ENCODE data around the gene CHEK2.
"Not testable (repeated sequence)": the region's sequence is repeated elsewhere in the genome, so short reads cannot be mapped to it uniquely, and the experiment has no call there.

CHEK2 gene

DNA sequence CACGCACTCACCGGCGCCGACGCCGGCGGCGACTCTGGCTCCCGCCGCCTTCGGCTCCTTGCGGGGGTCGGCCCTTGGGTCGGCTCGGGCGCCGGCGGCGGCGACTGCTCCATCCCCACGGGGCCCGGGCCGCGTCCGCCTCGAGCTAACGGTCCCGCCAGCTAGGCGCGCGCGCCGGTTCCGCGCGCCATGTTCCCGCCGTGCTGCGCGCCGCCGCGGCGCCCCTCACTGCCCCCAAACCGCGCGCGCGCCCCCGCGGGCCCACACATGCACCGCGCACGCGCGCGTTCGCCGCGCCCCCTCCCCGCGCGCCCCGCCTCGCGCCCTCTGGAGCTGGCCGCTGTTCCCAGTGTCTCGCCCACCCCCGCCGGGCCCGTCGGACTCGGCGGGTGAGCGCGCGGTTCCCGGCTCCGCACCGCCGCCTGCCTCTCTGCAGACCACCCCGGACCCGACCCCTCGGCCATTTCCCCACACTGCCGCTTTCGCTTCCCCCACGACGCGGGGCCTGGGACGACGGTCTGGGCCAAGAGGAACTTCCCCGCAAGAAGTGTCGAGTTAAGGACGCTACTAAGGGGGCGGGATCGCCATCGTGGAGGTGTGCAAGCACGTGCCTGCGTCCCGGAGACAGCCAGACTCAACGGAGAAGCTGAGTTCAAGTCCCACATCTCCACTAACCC is 61.9 kb downstream of the CHEK2 start, which contains the start of gene TTC28:
TTC28 (minus strand) TSS at position 230 of the 677 bp plus-strand sequence; CDS start at position 113, 117 bp downstream.
- H3K36me3 ChIP-seq (ENCODE audit: insufficient read depth, low read length); H3K9me3 ChIP-seq (ENCODE audit: insufficient read depth, low read length, severe bottlenecking); ATAC-seq (ENCODE audit: insufficient read depth, low read depth); H3K4me2 ChIP-seq (ENCODE audit: insufficient read depth, low read length); H3K4me1 ChIP-seq (ENCODE audit: insufficient read depth, low read length); H2AFZ ChIP-seq (ENCODE audit: low read depth, low read length); H3K79me2 ChIP-seq (ENCODE audit: insufficient read depth, low read length); DNase-seq; H3K4me3 ChIP-seq (ENCODE audit: low read depth in 1 of 2, low read length in 2 of 2); H3K9ac ChIP-seq (ENCODE audit: low read depth, low read length); H3K27ac ChIP-seq (ENCODE audit: low read length): not testable (repeated sequence)
- Histone ChIP-seq H4K20me1 (ENCODE audit: insufficient read depth, low read length) (peaks cover 25% of the 10 kb centered on the region), H3K27me3 (ENCODE audit: insufficient read depth, low read length, poor library complexity) (peaks cover 15% of the 10 kb centered on the region)

DNA sequence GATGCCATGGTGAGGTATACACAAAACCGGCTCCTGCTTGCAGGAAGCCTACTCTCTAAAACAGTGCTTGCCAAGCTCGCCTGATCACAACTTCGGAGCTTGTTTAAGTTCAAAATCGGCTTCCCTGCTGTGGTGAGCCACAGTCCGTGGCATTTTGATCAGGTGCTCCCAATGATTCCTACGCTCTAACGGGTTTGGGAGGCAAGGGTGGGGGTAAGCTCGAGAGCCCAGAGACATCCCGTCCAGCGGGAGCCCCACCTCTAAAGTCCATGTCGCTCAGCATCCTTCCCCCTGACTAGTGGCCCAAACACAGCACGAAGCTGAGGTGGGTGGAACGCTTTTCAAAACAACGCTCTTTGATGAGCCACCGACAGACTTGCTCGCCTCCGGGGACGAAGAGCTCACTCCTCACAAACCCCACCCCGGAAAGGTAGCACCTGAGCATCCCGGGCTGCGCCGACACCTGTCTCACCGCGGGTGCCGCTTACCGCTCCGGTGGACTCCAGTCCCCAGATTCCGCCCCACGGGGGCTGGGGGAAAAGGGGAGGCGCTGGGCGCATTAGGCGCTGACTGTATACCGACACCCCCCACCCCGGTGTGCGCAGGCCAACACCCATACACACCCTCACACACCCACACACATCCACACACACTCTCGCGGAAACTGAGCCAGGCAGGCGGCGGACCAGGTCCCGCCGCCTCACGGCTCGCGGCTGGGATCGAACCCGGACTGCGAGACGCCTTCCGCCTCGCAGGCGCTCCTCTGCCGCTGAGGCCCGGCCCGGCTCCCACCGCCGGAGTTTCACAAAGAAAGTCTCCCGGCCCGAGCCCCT is 62.6 kb downstream of the CHEK2 start:
- not testable (repeated sequence) for H3K27ac ChIP-seq (ENCODE audit: low read length); H3K4me2 ChIP-seq (ENCODE audit: insufficient read depth, low read length); H2AFZ ChIP-seq (ENCODE audit: low read depth, low read length)

GRCh38 chr22:28678170-28678569 is 63.5 kb downstream of the CHEK2 start:
- H3K4me2 ChIP-seq (ENCODE audit: insufficient read depth, low read length); H3K79me2 ChIP-seq (ENCODE audit: insufficient read depth, low read length); H3K9ac ChIP-seq (ENCODE audit: low read depth, low read length); H3K4me3 ChIP-seq (ENCODE audit: low read depth in 1 of 2, low read length in 2 of 2); H2AFZ ChIP-seq (ENCODE audit: low read depth, low read length); H3K36me3 ChIP-seq (ENCODE audit: insufficient read depth, low read length); DNase-seq; ATAC-seq (ENCODE audit: insufficient read depth, low read depth); H3K9me3 ChIP-seq (ENCODE audit: insufficient read depth, low read length, severe bottlenecking); H3K27ac ChIP-seq (ENCODE audit: low read length): not testable (repeated sequence)
- Histone ChIP-seq H3K4me1 (ENCODE audit: insufficient read depth, low read length) (peaks cover 14% of the 10 kb centered on the region), H3K27me3 (ENCODE audit: insufficient read depth, low read length, poor library complexity) (peaks cover 19% of the 10 kb centered on the region), H4K20me1 (ENCODE audit: insufficient read depth, low read length) (peaks cover 28% of the 10 kb centered on the region)

More for the DNA sequence above, 62.6 kb downstream of the CHEK2 start:
- Histone ChIP-seq H3K27me3 (ENCODE audit: insufficient read depth, low read length, poor library complexity) (peaks cover 15% of the 10 kb centered on the region), H4K20me1 (ENCODE audit: insufficient read depth, low read length) (peaks cover 26% of the 10 kb centered on the region)
- DNase-seq; H3K9ac ChIP-seq (ENCODE audit: low read depth, low read length); H3K4me1 ChIP-seq (ENCODE audit: insufficient read depth, low read length); H3K36me3 ChIP-seq (ENCODE audit: insufficient read depth, low read length); H3K79me2 ChIP-seq (ENCODE audit: insufficient read depth, low read length); H3K4me3 ChIP-seq (ENCODE audit: low read depth in 1 of 2, low read length in 2 of 2); ATAC-seq (ENCODE audit: insufficient read depth, low read depth); H3K9me3 ChIP-seq (ENCODE audit: insufficient read depth, low read length, severe bottlenecking): not testable (repeated sequence)

DNA sequence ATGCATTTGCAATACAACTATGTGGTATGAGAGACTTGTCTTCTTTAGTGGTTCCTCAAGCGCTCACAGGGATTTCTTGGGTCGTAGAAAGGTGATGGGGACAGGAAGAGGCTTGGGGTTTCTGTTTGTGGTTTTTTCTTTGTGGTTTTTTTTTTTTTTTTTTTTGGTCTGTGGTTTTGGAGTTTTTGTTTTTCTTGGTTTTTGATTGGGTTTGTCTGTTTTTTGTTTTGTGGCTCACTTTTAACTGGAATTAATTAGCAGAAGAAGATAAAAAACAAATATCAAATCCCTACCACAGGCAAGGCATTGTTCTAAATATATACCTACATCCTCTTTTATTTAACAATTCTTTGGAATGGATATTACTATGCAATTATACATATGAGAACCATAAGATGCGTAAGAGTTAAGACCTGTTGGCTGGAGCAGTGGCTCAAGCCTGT is 67.5 kb downstream of the CHEK2 start:
- DNase-seq = peak; percentile 76
- no peak overlapping the region for H3K4me3 ChIP-seq (ENCODE audit: low read depth in 1 of 2, low read length in 2 of 2)
- H3K27me3 ChIP-seq (ENCODE audit: insufficient read depth, low read length, poor library complexity) = peaks cover 36% of the 10 kb centered on the region
- TF ChIP-seq EZH2 (IDR thresholded peaks at IDR 0.05; ENCODE audit: borderline replicate concordance, low read depth, low read length, severe bottlenecking) (no peak), CTCF (IDR thresholded peaks at IDR 0.05; ENCODE audit: borderline replicate concordance, extremely low read depth, low read length, poor library complexity, severe bottlenecking) (no peak)
- H3K79me2 ChIP-seq (ENCODE audit: insufficient read depth, low read length) = no peaks in the 10 kb centered on the region
- no peak overlapping the region for H3K4me2 ChIP-seq (ENCODE audit: insufficient read depth, low read length)
- H4K20me1 ChIP-seq (ENCODE audit: insufficient read depth, low read length) = peaks cover 29% of the 10 kb centered on the region
- H3K9ac ChIP-seq (ENCODE audit: low read depth, low read length) = no peak overlapping the region
- H3K36me3 ChIP-seq (ENCODE audit: insufficient read depth, low read length) = no peaks in the 10 kb centered on the region
- no peak overlapping the region for H2AFZ ChIP-seq (ENCODE audit: low read depth, low read length)
- ATAC-seq (ENCODE audit: insufficient read depth, low read depth) = peak; percentile 98
- peaks cover 15% of the 10 kb centered on the region for H3K4me1 ChIP-seq (ENCODE audit: insufficient read depth, low read length)
- H3K27ac ChIP-seq (ENCODE audit: low read length) = no peak overlapping the region
- H3K9me3 ChIP-seq (ENCODE audit: insufficient read depth, low read length, severe bottlenecking) = peaks cover 8% of the 10 kb centered on the region

Measured in DND-41 (cell line).